ENCODE results near the gene ST3GAL4.

Gene ST3GAL4

DNA sequence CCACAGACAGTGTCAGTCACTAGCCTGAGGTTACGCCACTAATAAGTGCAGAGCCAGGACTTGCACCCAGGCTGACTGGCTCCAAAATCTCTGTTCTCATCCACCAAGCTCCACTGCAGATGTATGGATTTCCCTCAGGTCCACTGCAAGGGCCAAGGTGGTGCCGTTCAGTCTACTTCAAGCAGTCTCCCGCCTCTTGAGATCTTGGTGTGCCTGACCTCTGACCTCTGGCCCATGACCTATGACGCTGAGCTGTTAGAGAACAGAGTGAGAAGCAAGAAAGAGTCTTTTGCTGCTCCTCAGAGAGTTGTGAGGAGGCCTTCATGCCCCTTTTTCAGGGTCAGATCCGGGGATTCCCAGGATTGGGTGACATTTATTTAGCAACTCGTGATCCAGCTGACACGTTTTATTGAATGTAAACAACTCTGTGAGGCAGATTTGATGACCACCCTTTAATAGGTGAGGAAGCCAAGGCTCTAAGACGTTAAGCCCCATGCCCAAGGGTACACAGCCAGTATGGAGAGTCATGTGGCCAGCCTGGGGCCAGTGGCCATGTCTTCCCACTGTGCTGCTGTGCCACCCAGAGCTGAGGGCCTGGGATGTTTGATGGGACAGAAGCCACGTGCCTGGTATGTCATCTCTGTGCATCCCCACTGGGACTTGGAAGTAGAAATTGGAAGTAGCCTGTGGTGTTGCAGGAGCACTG lies 26.4 kb upstream of the ST3GAL4 start:
- no peak overlapping the region for H3K4me3 ChIP-seq (ENCODE audit: low read depth, low read length)
- no peaks in the 10 kb centered on the region for H3K36me3 ChIP-seq (ENCODE audit: control insufficient read depth in 2 of 2, insufficient read depth in 1 of 2, low read length in 2 of 2)
- no peak overlapping the region for H3K27ac ChIP-seq (ENCODE audit: extremely low read depth, low read depth, low read length)
- CTCF ChIA-PET: interaction anchor here (1.1 kb wide), 1 partner anchor 10 kb away, joined by 4 read pairs; no protein-coding TSS in a partner anchor
- no peaks in the 10 kb centered on the region for H3K9me3 ChIP-seq (ENCODE audit: control insufficient read depth, insufficient read depth, low read depth, low read length)
- POLR2A ChIA-PET: no interaction called here
- no peaks in the 10 kb centered on the region for H3K4me1 ChIP-seq (ENCODE audit: control insufficient read depth, insufficient read depth, low read length)
- TF ChIP-seq, protein P1, sequence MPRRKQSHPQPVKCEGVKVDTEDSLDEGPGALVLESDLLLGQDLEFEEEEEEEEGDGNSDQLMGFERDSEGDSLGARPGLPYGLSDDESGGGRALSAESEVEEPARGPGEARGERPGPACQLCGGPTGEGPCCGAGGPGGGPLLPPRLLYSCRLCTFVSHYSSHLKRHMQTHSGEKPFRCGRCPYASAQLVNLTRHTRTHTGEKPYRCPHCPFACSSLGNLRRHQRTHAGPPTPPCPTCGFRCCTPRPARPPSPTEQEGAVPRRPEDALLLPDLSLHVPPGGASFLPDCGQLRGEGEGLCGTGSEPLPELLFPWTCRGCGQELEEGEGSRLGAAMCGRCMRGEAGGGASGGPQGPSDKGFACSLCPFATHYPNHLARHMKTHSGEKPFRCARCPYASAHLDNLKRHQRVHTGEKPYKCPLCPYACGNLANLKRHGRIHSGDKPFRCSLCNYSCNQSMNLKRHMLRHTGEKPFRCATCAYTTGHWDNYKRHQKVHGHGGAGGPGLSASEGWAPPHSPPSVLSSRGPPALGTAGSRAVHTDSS (tag by site-specific recombination; IDR thresholded peaks at IDR 0.05): no peak
- TF ChIP-seq, protein P2, sequence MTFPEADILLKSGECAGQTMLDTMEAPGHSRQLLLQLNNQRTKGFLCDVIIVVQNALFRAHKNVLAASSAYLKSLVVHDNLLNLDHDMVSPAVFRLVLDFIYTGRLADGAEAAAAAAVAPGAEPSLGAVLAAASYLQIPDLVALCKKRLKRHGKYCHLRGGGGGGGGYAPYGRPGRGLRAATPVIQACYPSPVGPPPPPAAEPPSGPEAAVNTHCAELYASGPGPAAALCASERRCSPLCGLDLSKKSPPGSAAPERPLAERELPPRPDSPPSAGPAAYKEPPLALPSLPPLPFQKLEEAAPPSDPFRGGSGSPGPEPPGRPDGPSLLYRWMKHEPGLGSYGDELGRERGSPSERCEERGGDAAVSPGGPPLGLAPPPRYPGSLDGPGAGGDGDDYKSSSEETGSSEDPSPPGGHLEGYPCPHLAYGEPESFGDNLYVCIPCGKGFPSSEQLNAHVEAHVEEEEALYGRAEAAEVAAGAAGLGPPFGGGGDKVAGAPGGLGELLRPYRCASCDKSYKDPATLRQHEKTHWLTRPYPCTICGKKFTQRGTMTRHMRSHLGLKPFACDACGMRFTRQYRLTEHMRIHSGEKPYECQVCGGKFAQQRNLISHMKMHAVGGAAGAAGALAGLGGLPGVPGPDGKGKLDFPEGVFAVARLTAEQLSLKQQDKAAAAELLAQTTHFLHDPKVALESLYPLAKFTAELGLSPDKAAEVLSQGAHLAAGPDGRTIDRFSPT (tag by site-specific recombination; IDR thresholded peaks at IDR 0.05): no peak
- TF ChIP-seq ZNF792 (tag by site-specific recombination; IDR thresholded peaks at IDR 0.05) (no peak), ZNF292 (tag by site-specific recombination; IDR thresholded peaks at IDR 0.05; ENCODE audit: borderline replicate concordance, low read depth) (no peak), GLIS2 (tag by site-specific recombination; IDR thresholded peaks at IDR 0.05) (no peak), MEIS1 (CRISPR knock-in tag; IDR thresholded peaks at IDR 0.05; ENCODE audit: borderline replicate concordance) (no peak), ZBTB17 (tag by site-specific recombination; IDR thresholded peaks at IDR 0.05) (no peak), BCL11B (tag by site-specific recombination; IDR thresholded peaks at IDR 0.05; ENCODE audit: low read depth) (no peak), ZNF10 (tag by site-specific recombination; IDR thresholded peaks at IDR 0.05) (no peak), ZNF707 (tag by site-specific recombination; IDR thresholded peaks at IDR 0.05) (no peak), FEZF1 (tag by site-specific recombination; IDR thresholded peaks at IDR 0.05) (no peak), ZNF155 (tag by site-specific recombination; IDR thresholded peaks at IDR 0.05) (no peak)
- TF ChIP-seq, protein P3, sequence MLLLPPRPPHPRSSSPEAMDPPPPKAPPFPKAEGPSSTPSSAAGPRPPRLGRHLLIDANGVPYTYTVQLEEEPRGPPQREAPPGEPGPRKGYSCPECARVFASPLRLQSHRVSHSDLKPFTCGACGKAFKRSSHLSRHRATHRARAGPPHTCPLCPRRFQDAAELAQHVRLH (tag by site-specific recombination; IDR thresholded peaks at IDR 0.05): no peak
- TF ChIP-seq, protein P4, sequence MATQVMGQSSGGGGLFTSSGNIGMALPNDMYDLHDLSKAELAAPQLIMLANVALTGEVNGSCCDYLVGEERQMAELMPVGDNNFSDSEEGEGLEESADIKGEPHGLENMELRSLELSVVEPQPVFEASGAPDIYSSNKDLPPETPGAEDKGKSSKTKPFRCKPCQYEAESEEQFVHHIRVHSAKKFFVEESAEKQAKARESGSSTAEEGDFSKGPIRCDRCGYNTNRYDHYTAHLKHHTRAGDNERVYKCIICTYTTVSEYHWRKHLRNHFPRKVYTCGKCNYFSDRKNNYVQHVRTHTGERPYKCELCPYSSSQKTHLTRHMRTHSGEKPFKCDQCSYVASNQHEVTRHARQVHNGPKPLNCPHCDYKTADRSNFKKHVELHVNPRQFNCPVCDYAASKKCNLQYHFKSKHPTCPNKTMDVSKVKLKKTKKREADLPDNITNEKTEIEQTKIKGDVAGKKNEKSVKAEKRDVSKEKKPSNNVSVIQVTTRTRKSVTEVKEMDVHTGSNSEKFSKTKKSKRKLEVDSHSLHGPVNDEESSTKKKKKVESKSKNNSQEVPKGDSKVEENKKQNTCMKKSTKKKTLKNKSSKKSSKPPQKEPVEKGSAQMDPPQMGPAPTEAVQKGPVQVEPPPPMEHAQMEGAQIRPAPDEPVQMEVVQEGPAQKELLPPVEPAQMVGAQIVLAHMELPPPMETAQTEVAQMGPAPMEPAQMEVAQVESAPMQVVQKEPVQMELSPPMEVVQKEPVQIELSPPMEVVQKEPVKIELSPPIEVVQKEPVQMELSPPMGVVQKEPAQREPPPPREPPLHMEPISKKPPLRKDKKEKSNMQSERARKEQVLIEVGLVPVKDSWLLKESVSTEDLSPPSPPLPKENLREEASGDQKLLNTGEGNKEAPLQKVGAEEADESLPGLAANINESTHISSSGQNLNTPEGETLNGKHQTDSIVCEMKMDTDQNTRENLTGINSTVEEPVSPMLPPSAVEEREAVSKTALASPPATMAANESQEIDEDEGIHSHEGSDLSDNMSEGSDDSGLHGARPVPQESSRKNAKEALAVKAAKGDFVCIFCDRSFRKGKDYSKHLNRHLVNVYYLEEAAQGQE (tag by site-specific recombination; IDR thresholded peaks at IDR 0.05): no peak

DNA sequence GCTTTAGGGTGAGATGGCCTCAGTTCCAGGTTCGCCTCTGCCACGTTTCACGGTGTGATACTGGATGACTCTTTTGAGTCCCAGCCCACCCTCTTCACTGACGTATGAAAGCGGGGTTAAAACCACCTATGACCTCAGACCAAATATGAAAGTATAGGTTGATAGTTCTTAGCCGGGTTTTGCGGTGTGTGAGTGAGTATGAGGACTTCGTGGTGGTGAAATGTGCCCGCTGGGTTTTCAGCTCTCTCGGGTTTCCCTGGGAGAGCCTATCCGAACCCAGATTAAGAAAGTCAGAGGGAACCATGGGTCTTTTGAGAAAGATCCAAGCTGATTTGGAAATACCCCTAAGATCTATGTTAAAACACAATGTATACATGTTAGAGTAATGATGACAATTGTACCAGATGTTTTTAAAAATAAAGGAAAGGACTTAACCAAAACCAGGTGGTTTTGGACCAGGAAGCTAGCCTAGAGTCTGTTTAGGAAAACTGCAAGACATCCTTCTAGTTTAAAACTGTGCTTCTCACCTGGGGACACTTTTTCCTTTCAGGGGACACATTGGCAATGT lies 25.8 kb upstream of the ST3GAL4 start:
- ChIA-PET POLR2A (no interaction called here), CTCF (interaction anchor here (0.7 to 1.1 kb wide), 2 partner anchors 11 to 896 kb away, joined by 3 to 4 read pairs; no protein-coding TSS in a partner anchor)
- H3K4me1 ChIP-seq (ENCODE audit: control insufficient read depth, insufficient read depth, low read length): no peaks in the 10 kb centered on the region
- no peaks in the 10 kb centered on the region for H3K9me3 ChIP-seq (ENCODE audit: control insufficient read depth, insufficient read depth, low read depth, low read length)
- H3K27ac ChIP-seq (ENCODE audit: extremely low read depth, low read depth, low read length): no peak overlapping the region
- H3K36me3 ChIP-seq (ENCODE audit: control insufficient read depth in 2 of 2, insufficient read depth in 1 of 2, low read length in 2 of 2): no peaks in the 10 kb centered on the region
- TF ChIP-seq ZNF549 (tag by site-specific recombination; IDR thresholded peaks at IDR 0.05) (no peak), ZNF140 (tag by site-specific recombination; IDR thresholded peaks at IDR 0.05) (no peak), HOXC10 (CRISPR knock-in tag; IDR thresholded peaks at IDR 0.05) (no peak), ZNF214 (tag by site-specific recombination; IDR thresholded peaks at IDR 0.05; ENCODE audit: borderline replicate concordance) (no peak)
- TF ChIP-seq, protein P5, sequence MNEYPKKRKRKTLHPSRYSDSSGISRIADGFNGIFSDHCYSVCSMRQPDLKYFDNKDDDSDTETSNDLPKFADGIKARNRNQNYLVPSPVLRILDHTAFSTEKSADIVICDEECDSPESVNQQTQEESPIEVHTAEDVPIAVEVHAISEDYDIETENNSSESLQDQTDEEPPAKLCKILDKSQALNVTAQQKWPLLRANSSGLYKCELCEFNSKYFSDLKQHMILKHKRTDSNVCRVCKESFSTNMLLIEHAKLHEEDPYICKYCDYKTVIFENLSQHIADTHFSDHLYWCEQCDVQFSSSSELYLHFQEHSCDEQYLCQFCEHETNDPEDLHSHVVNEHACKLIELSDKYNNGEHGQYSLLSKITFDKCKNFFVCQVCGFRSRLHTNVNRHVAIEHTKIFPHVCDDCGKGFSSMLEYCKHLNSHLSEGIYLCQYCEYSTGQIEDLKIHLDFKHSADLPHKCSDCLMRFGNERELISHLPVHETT (tag by site-specific recombination; IDR thresholded peaks at IDR 0.05): no peak
- TF ChIP-seq, protein P6, sequence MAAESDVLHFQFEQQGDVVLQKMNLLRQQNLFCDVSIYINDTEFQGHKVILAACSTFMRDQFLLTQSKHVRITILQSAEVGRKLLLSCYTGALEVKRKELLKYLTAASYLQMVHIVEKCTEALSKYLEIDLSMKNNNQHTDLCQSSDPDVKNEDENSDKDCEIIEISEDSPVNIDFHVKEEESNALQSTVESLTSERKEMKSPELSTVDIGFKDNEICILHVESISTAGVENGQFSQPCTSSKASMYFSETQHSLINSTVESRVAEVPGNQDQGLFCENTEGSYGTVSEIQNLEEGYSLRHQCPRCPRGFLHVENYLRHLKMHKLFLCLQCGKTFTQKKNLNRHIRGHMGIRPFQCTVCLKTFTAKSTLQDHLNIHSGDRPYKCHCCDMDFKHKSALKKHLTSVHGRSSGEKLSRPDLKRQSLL (tag by site-specific recombination; IDR thresholded peaks at IDR 0.05): no peak
- TF ChIP-seq, protein P7, sequence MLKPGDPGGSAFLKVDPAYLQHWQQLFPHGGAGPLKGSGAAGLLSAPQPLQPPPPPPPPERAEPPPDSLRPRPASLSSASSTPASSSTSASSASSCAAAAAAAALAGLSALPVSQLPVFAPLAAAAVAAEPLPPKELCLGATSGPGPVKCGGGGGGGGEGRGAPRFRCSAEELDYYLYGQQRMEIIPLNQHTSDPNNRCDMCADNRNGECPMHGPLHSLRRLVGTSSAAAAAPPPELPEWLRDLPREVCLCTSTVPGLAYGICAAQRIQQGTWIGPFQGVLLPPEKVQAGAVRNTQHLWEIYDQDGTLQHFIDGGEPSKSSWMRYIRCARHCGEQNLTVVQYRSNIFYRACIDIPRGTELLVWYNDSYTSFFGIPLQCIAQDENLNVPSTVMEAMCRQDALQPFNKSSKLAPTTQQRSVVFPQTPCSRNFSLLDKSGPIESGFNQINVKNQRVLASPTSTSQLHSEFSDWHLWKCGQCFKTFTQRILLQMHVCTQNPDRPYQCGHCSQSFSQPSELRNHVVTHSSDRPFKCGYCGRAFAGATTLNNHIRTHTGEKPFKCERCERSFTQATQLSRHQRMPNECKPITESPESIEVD (tag by site-specific recombination; IDR thresholded peaks at IDR 0.05): no peak
- H3K4me3 ChIP-seq (ENCODE audit: low read depth, low read length): no peak overlapping the region
